H1 (cell line): ENCODE measurements around the gene ZNF28. TPM values are rescaled to one million over a fixed set of nuclear protein-coding genes. Genes with fewer than 3 reads are reported as not detected.
A peak's percentile ranks its signal among the peaks of the same experiment; 100 is the strongest.

Experiments used
- CTCF ChIA-PET: fragments of 300-600 bp; sonication (Branson Sonifier 250); formaldehyde crosslinking; loops from one replicate; lab custom pipeline; 2021; ENCODE audit not compliant: partially characterized antibody; lab: Charles Lee
- POLR2A ChIA-PET: fragments of 300-600 bp; sonication (Branson Sonifier 250); formaldehyde crosslinking; loops from one replicate; lab custom pipeline; 2021; ENCODE audit warnings: inconsistent platforms; ENCODE audit not compliant: partially characterized antibody; lab: Charles Lee
- DNase-seq, 2 experiments: peaks; one replicate each; pipeline versions ENCODE4 v3.0.0 to v3.0.0-alpha.2; 2010 to 2022; ENCODE audit warnings: low spot score in 2 of 2, low read depth in 1 of 2, mixed read lengths in 1 of 2
- FAIRE-seq: peaks from 2 replicates; lab custom pipeline; 2011; peaks lifted over from hg19 to GRCh38; lab: Jason Lieb, UNC
- H2AFZ ChIP-seq: 2 replicates; pipeline ENCODE4 v1.8.1; 2012; ENCODE audit warnings: low read length, inconsistent platforms
- H2AK5ac ChIP-seq: 2 replicates; pipeline ENCODE4 v1.6.1; 2013; ENCODE audit warnings: low read depth, low read length
- H2BK120ac ChIP-seq: replicated peaks from 2 replicates; pipeline ENCODE3; 2013; ENCODE audit warnings: low read depth, low read length, inconsistent platforms
- H2BK12ac ChIP-seq: 2 replicates; pipeline ENCODE4 v1.6.1; 2013; ENCODE audit warnings: low read depth, low read length
- H2BK15ac ChIP-seq: 2 replicates; pipeline ENCODE4 v1.6.1; 2013; ENCODE audit warnings: low read length
- H2BK20ac ChIP-seq: 2 replicates; pipeline ENCODE4 v1.6.1; 2013; ENCODE audit warnings: low read length
- H2BK5ac ChIP-seq: 2 replicates; pipeline ENCODE4 v1.6.1; 2013; ENCODE audit warnings: low read depth, low read length
- H3K14ac ChIP-seq: 2 replicates; pipeline ENCODE4 v1.6.1; 2013; ENCODE audit warnings: inconsistent platforms; ENCODE audit not compliant: insufficient read length
- H3K18ac ChIP-seq: 2 replicates; pipeline ENCODE4 v1.6.1; 2013; ENCODE audit warnings: low read length; ENCODE audit errors: extremely low read depth
- H3K23ac ChIP-seq: 2 replicates; pipeline ENCODE4 v1.6.1; 2013; ENCODE audit warnings: inconsistent platforms; ENCODE audit not compliant: insufficient read length
- H3K23me2 ChIP-seq: 2 replicates; pipeline ENCODE4 v1.6.1; 2013; ENCODE audit warnings: low read depth, low read length
- H3K27ac ChIP-seq: 2 replicates; pipeline ENCODE4 v1.6.1; 2011; ENCODE audit warnings: low read depth, low read length, inconsistent platforms
- H3K27me3 ChIP-seq, 4 experiments: replicated peaks in 1 of 4; 1 replicate in 1 of 4; 2 replicates in 3 of 4; pipeline versions ENCODE4 v1.6.1 to v1.8.1; 2011 to 2013; ENCODE audit warnings: low read length in 3 of 4, mild to moderate bottlenecking in 3 of 4, inconsistent platforms in 2 of 4, mixed read lengths in 2 of 4, moderate library complexity in 1 of 4; ENCODE audit not compliant: control insufficient read depth in 3 of 4, insufficient read depth in 3 of 4; ENCODE audit errors: extremely low read depth in 1 of 4
- H3K36me3 ChIP-seq, 4 experiments: 2 replicates each; pipeline versions ENCODE4 v1.6.1 to v1.8.1; 2011 to 2013; ENCODE audit warnings: mild to moderate bottlenecking in 4 of 4, low read length in 3 of 4, moderate library complexity in 2 of 4, control low read depth in 1 of 4, inconsistent platforms in 1 of 4; ENCODE audit not compliant: insufficient read depth in 4 of 4, control insufficient read depth in 2 of 4
- H3K4ac ChIP-seq: replicated peaks from 2 replicates; pipeline ENCODE3; 2013; ENCODE audit warnings: low read length, low read depth, mixed read lengths, inconsistent platforms; ENCODE audit not compliant: insufficient read length
- H3K4me1 ChIP-seq, 4 experiments: replicated peaks in 1 of 4; 1 replicate in 1 of 4; 2 replicates in 3 of 4; pipeline versions ENCODE4 v1.6.1 to v1.8.1; 2011 to 2013; ENCODE audit warnings: low read length in 3 of 4, inconsistent platforms in 2 of 4, mixed read lengths in 1 of 4; ENCODE audit not compliant: insufficient read depth in 4 of 4, control insufficient read depth in 3 of 4
- H3K4me2 ChIP-seq, 2 experiments: 2 replicates each; pipeline versions ENCODE4 v1.6.1 to v1.8.1; 2011 to 2013; ENCODE audit warnings: low read depth in 2 of 2, low read length in 2 of 2, control low read depth in 1 of 2, inconsistent platforms in 1 of 2, mild to moderate bottlenecking in 1 of 2; ENCODE audit not compliant: insufficient read depth in 1 of 2
- H3K4me3 ChIP-seq, 4 experiments: fragments of 200-600, 300-600 bp in 1 of 4; sonication (generic), shearing (Covaris generic), sonication (Bioruptor Twin) in 1 of 4; 2 replicates each; pipeline versions ENCODE4 v1.5.1 to v1.8.1; 2011 to 2016; ENCODE audit warnings: low read length in 4 of 4, low read depth in 3 of 4, control low read depth in 2 of 4, inconsistent platforms in 2 of 4, mild to moderate bottlenecking in 2 of 4, mixed read lengths in 1 of 4, moderate library complexity in 1 of 4; ENCODE audit not compliant: insufficient read depth in 2 of 4; ENCODE audit errors: extremely low read depth in 1 of 4
- H3K56ac ChIP-seq: replicated peaks from 2 replicates; pipeline ENCODE3; 2013; ENCODE audit warnings: low read depth, mild to moderate bottlenecking, mixed read lengths, low read length, inconsistent platforms; ENCODE audit not compliant: insufficient read length
- H3K79me1 ChIP-seq: 2 replicates; pipeline ENCODE4 v1.6.1; 2013; ENCODE audit warnings: low read depth, low read length, control low read depth
- H3K79me2 ChIP-seq, 2 experiments: 2 replicates each; pipeline versions ENCODE4 v1.6.1 to v1.8.1; 2012 to 2013; ENCODE audit warnings: low read length in 2 of 2, mild to moderate bottlenecking in 2 of 2, inconsistent platforms in 1 of 2; ENCODE audit not compliant: insufficient read depth in 2 of 2, control insufficient read depth in 1 of 2
- H3K9ac ChIP-seq, 4 experiments: replicated peaks in 1 of 4; 1 replicate in 1 of 4; 2 replicates in 3 of 4; pipeline versions ENCODE4 v1.6.1 to v1.8.1; 2011 to 2013; ENCODE audit warnings: low read depth in 3 of 4, low read length in 3 of 4, control low read depth in 2 of 4, mild to moderate bottlenecking in 2 of 4, moderate library complexity in 2 of 4, inconsistent platforms in 1 of 4; ENCODE audit errors: extremely low read depth in 1 of 4
- H3K9me3 ChIP-seq, 2 experiments: 2 replicates each; pipeline versions ENCODE4 v1.6.1 to v1.8.1; 2012 to 2013; ENCODE audit warnings: mild to moderate bottlenecking in 2 of 2, moderate library complexity in 2 of 2, control low read depth in 1 of 2, inconsistent platforms in 1 of 2, low read depth in 1 of 2, low read length in 1 of 2, mixed read lengths in 1 of 2; ENCODE audit not compliant: insufficient read depth in 2 of 2
- H4K20me1 ChIP-seq, 2 experiments: replicated peaks in 1 of 2; 2 replicates each; pipeline versions ENCODE3 to v1.8.1; 2011 to 2013; ENCODE audit warnings: inconsistent platforms in 2 of 2, low read length in 2 of 2, mild to moderate bottlenecking in 1 of 2; ENCODE audit not compliant: insufficient read depth in 2 of 2, control insufficient read depth in 1 of 2
- H4K5ac ChIP-seq: 2 replicates; pipeline ENCODE4 v1.6.1; 2013; ENCODE audit warnings: low read length, low read depth, mixed read lengths, inconsistent platforms; ENCODE audit not compliant: insufficient read length
- H4K8ac ChIP-seq: 2 replicates; pipeline ENCODE4 v1.8.0; 2013; ENCODE audit warnings: mild to moderate bottlenecking, moderate library complexity, low read length, inconsistent platforms; ENCODE audit not compliant: insufficient read depth; ENCODE audit errors: extremely low read depth
- H4K91ac ChIP-seq: replicated peaks from 2 replicates; pipeline ENCODE3; 2013; ENCODE audit warnings: low read length, mixed read lengths, inconsistent platforms; ENCODE audit not compliant: insufficient read length
- BACH1 ChIP-seq: IDR thresholded peaks from 2 replicates; pipeline ENCODE4 v1.6.1; 2012; ENCODE audit warnings: low read length, improper control_type of control experiment
- JUND ChIP-seq: IDR thresholded peaks from 2 replicates; pipeline ENCODE4 v1.6.1; 2011; ENCODE audit warnings: mild to moderate bottlenecking, improper control_type of control experiment, low read length
- NRF1 ChIP-seq: IDR thresholded peaks from 2 replicates; pipeline ENCODE4 v1.6.1; 2011; ENCODE audit warnings: mild to moderate bottlenecking, low read depth, low read length, improper control_type of control experiment
- POLR2A ChIP-seq, 2 experiments: IDR thresholded peaks; 1 replicate in 1 of 2; 2 replicates in 1 of 2; pipeline ENCODE4 v1.6.1; 2011; ENCODE audit warnings: low read depth in 2 of 2, low read length in 2 of 2, mild to moderate bottlenecking in 2 of 2; ENCODE audit errors: control extremely low read depth in 1 of 2
- POLR2AphosphoS5 ChIP-seq: IDR thresholded peaks from 2 replicates; pipeline ENCODE4 v1.6.1; 2011; ENCODE audit warnings: low read depth, low read length
- RAD21 ChIP-seq, 2 experiments: IDR thresholded peaks in 1 of 2; conservative IDR thresholded peaks in 1 of 2; 2 replicates each; pipeline ENCODE4 v1.6.1; 2011; ENCODE audit warnings: low read depth in 2 of 2, low read length in 2 of 2, improper control_type of control experiment in 1 of 2, inconsistent platforms in 1 of 2, mild to moderate bottlenecking in 1 of 2, moderate library complexity in 1 of 2
- SUZ12 ChIP-seq: fragments of 200-600 bp; sonication (generic); IDR thresholded peaks from 2 replicates; pipeline ENCODE4 v1.6.1; 2012; ENCODE audit warnings: mild to moderate bottlenecking, inconsistent platforms, low read length, moderate library complexity, mixed read lengths
- WGBS, 2 experiments: shearing (Covaris generic) in 1 of 2; methylation state at CpG; one replicate each; pipeline versions ENCODE4 v1.1.6 to v1.1.7; 2013 to 2015; ENCODE audit warnings: low lambda C conversion rate in 2 of 2, mixed read lengths in 2 of 2, inconsistent platforms in 1 of 2, low coverage in 1 of 2, missing lambda C conversion rate in 1 of 2; ENCODE audit not compliant: insufficient replicate concordance in 2 of 2, insufficient coverage in 1 of 2, insufficient read length in 1 of 2; ENCODE audit errors: extremely low coverage in 1 of 2, missing lambda C conversion rate in 1 of 2; 5-methylcytosine and 5-hydroxymethylcytosine counted together
- polyA plus RNA-seq, 7 experiments: library from polyadenylated mRNA; depleted of rRNA in 3 of 7; stranded (reverse) in 5 of 7; unstranded in 2 of 7; fragments of >200 nt in 5 of 7; fragments of 200-250 nt in 2 of 7; gene quantifications; 1 replicate in 5 of 7; 2 replicates in 1 of 7; 4 replicates in 1 of 7; pipeline versions ENCODE4 v1.2.1 to v1.2.3, GENCODE V29; 2011 to 2013; ENCODE audit warnings: missing spikeins in 2 of 7, mixed read lengths in 2 of 7
- total RNA-seq: library from RNA; stranded (reverse); fragmentation: NEBNext Ultra II Directional; extraction: Animal tissue kit (Norgen Biotek cat#: 25700); gene quantifications from 2 replicates; pipeline ENCODE4 v1.2.1, GENCODE V29; 2021
- TF ChIP-seq, protein P1 (sequence below): IDR thresholded peaks from 2 replicates; pipeline ENCODE4 v1.6.1; 2011; ENCODE audit warnings: low read length, improper control_type of control experiment
- TF ChIP-seq, protein P2 (sequence below), 3 experiments: IDR thresholded peaks; 1 replicate in 2 of 3; 2 replicates in 1 of 3; pipeline versions ENCODE4 v1.5.1 to v1.6.1; 2011; ENCODE audit warnings: low read length in 3 of 3, mild to moderate bottlenecking in 3 of 3, inconsistent platforms in 2 of 3, low read depth in 1 of 3, moderate library complexity in 1 of 3; ENCODE audit not compliant: insufficient read depth in 1 of 3; ENCODE audit errors: control extremely low read depth in 1 of 3

The ZNF28 gene
- total and polyA plus RNA-seq, 2 of the 8 experiments (the other 6 are each of a cell fraction or from before 2014, with no cell fraction given) = 7.3 to 23.0 TPM

DNA sequence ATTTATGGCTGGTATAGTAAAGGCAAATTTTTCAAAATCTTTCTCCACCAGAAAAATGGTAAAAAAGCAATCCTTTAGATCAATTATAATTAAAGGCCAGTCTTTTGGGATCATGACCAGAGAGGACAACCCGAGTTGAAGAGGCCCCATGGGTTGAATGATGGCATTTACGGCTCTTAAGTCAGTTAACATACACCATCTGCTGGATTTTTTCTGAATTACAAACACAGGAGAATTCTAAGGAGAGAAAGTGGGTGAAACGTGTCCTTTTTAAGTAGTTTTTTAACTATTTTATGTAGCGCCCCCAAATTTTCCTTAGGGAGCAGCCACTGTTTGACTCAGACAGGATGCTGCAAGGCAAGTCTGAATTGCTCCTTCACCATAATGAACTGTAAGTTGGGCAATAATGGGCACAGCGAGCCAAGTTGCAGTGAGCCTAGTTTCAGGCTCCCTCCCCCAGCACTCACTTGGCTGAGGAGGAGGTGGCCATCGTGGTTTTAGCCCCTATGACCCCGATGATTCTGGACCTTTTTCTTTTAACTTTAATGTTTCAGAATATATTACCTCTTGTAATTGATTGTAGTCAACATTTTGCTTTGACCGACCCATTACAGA, 73.0 kb downstream of the ZNF28 start:
- H3K4ac ChIP-seq = no peak overlapping the region
- no peak overlapping the region for H2BK15ac ChIP-seq
- WGBS, 2 experiments = 30% methylated on average over 8 of the region's 8 CpGs; no CpG with 5 or more reads in 1 of the 2 experiments
- no peak overlapping the region for H3K27ac ChIP-seq
- no peak overlapping the region for H3K56ac ChIP-seq
- no peaks in the 10 kb centered on the region for H3K36me3 ChIP-seq
- no peak overlapping the region for H2BK20ac ChIP-seq
- H3K23me2 ChIP-seq = no peaks in the 10 kb centered on the region
- no peak overlapping the region for H2BK120ac ChIP-seq
- no peaks in the 10 kb centered on the region for H3K4me1 ChIP-seq
- H2AFZ ChIP-seq = peak overlapping the region; percentile 96
- no peaks in the 10 kb centered on the region for H3K27me3 ChIP-seq
- ChIA-PET POLR2A (interaction anchor here (0.6 kb wide), 1 partner anchor 178 kb away, joined by 3 read pairs; no protein-coding TSS in a partner anchor), CTCF (interaction anchor here (1.0 to 1.4 kb wide), 5 partner anchors 11 to 147 kb away, joined by 3 to 5 read pairs (median 4); no protein-coding TSS in a partner anchor)
- H4K91ac ChIP-seq = no peak overlapping the region
- no peak overlapping the region for H2BK5ac ChIP-seq
- peak overlapping the region in 1 of 4 experiments; percentile 6; a peak in 1 of 7 replicates for H3K9ac ChIP-seq
- H2AK5ac ChIP-seq = no peak overlapping the region
- H3K18ac ChIP-seq = no peak overlapping the region
- no peak overlapping the region for H2BK12ac ChIP-seq
- no peaks in the 10 kb centered on the region for H3K79me1 ChIP-seq
- no peaks in the 10 kb centered on the region for H4K20me1 ChIP-seq
- H3K79me2 ChIP-seq = no peaks in the 10 kb centered on the region
- peak overlapping the region; percentile 31 to 59 (median 42); a peak in 5 of 8 replicates for H3K4me3 ChIP-seq
- H4K8ac ChIP-seq = no peak overlapping the region
- peak overlapping the region; percentile 36 to 75 for H3K4me2 ChIP-seq
- H3K9me3 ChIP-seq = no peaks in the 10 kb centered on the region
- H4K5ac ChIP-seq = no peak overlapping the region
- no peak overlapping the region for H3K23ac ChIP-seq
- no peak overlapping the region for H3K14ac ChIP-seq
- DNase-seq (no peak), FAIRE-seq (peak; percentile 7)
- TF ChIP-seq POLR2AphosphoS5 = no peak
- TF ChIP-seq, protein P1, sequence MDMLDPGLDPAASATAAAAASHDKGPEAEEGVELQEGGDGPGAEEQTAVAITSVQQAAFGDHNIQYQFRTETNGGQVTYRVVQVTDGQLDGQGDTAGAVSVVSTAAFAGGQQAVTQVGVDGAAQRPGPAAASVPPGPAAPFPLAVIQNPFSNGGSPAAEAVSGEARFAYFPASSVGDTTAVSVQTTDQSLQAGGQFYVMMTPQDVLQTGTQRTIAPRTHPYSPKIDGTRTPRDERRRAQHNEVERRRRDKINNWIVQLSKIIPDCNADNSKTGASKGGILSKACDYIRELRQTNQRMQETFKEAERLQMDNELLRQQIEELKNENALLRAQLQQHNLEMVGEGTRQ = no peak
- TF ChIP-seq JUND = no peak
- TF ChIP-seq BACH1 = no peak
- TF ChIP-seq RAD21 (IDR thresholded peaks at IDR 0.05 in 1 of 2, conservative IDR thresholded peaks at IDR 0.05 in 1 of 2; ENCODE audit: low read depth in 2 of 2, low read length in 2 of 2) = peak; percentile 72 to 73
- no peak for TF ChIP-seq POLR2A (IDR thresholded peaks at IDR 0.05; ENCODE audit: control extremely low read depth in 1 of 2, low read depth in 2 of 2, low read length in 2 of 2)
- TF ChIP-seq SUZ12 = no peak
- no peak for TF ChIP-seq NRF1
- TF ChIP-seq, protein P2, sequence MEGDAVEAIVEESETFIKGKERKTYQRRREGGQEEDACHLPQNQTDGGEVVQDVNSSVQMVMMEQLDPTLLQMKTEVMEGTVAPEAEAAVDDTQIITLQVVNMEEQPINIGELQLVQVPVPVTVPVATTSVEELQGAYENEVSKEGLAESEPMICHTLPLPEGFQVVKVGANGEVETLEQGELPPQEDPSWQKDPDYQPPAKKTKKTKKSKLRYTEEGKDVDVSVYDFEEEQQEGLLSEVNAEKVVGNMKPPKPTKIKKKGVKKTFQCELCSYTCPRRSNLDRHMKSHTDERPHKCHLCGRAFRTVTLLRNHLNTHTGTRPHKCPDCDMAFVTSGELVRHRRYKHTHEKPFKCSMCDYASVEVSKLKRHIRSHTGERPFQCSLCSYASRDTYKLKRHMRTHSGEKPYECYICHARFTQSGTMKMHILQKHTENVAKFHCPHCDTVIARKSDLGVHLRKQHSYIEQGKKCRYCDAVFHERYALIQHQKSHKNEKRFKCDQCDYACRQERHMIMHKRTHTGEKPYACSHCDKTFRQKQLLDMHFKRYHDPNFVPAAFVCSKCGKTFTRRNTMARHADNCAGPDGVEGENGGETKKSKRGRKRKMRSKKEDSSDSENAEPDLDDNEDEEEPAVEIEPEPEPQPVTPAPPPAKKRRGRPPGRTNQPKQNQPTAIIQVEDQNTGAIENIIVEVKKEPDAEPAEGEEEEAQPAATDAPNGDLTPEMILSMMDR (IDR thresholded peaks at IDR 0.05; ENCODE audit: control extremely low read depth in 1 of 3, insufficient read depth in 1 of 3, low read depth in 1 of 3, low read length in 3 of 3) = peak in 2 of 3 experiments; percentile 32 to 44; a peak in 3 of 4 replicates
